Adrenal gland (tissue), 12 donors: ENCODE data around the gene HMGCS2. TPM values are rescaled to one million over a fixed set of nuclear protein-coding genes. Genes with fewer than 3 reads are reported as not detected.

Experiments
- DNase-seq, 7 donors: peaks; one replicate each; pipeline ENCODE4 v3.0.0-alpha.2; 2019 to 2020
- H3K27ac ChIP-seq, 5 donors: fragments of 200-600 bp; sonication (generic) in 4 of 5; 1 replicate in 3 of 5; 2 replicates in 2 of 5; pipeline versions ENCODE4 v1.5.1 to v1.8.0; 2016 to 2020; ENCODE audit warnings: mild to moderate bottlenecking in 1 of 5
- H3K27me3 ChIP-seq: fragments of 200-600 bp; 2 replicates; pipeline ENCODE4 v1.8.0; 2021
- H3K36me3 ChIP-seq, 2 donors: fragments of 200-600 bp; replicated peaks in 1 of 2; 1 replicate in 1 of 2; 2 replicates in 1 of 2; pipeline versions ENCODE4 v1.5.1 to v1.8.0; 2018 to 2022
- H3K4me1 ChIP-seq, 2 donors: fragments of 200-600 bp; replicated peaks in 1 of 2; 1 replicate in 1 of 2; 2 replicates in 1 of 2; pipeline versions ENCODE4 v1.5.1 to v1.8.0; 2018 to 2021
- H3K4me3 ChIP-seq, 4 donors: fragments of 200-600 bp; sonication (generic) in 3 of 4; one replicate each; pipeline ENCODE4 v1.5.1; 2016 to 2018
- H3K9me3 ChIP-seq, 3 donors: fragments of 200-600 bp; sonication (generic) in 1 of 3; replicated peaks in 1 of 3; 1 replicate in 2 of 3; 2 replicates in 1 of 3; pipeline versions ENCODE4 v1.5.1 to v1.8.0; 2016 to 2021
- POLR2A ChIP-seq, 2 donors: fragments of 450-650 bp; IDR thresholded peaks; one replicate each; pipeline ENCODE4 v1.6.1; 2017; ENCODE audit warnings: antibody characterized with exemption in 2 of 2, mild to moderate bottlenecking in 2 of 2, moderate library complexity in 1 of 2
- WGBS, 4 donors: extraction: QIAGEN DNeasy Blood & Tissue Kit in 2 of 4; methylation state at CpG; one replicate each; pipeline versions ENCODE4 v1.1.5 to v1.1.7; 2013 to 2017; 5-methylcytosine and 5-hydroxymethylcytosine counted together
- intact Hi-C, 2 donors: fragments of 100-400 bp; cut with DNase I; formaldehyde crosslinking; loops; one replicate each; pipeline versions ENCODE4 v1.14.1 to v1.15.0; 2022 to 2023
- polyA plus RNA-seq, 3 donors: library from polyadenylated mRNA; stranded (reverse); fragments of 200-250 nt in 2 of 3; fragments of 350-450 nt in 1 of 3; fragmentation: Illumina TruSeq in 1 of 3; extraction: RNeasy Lipid Tissue Mini Kit (QIAGEN cat#74804) in 1 of 3; gene quantifications; one replicate each; pipeline ENCODE4 v1.2.3, GENCODE V29; 2013 to 2014
- total RNA-seq, 9 donors: library from RNA; depleted of rRNA in 4 of 9; stranded (reverse); fragments of >200 nt in 4 of 9; fragments of 120-200 nt in 1 of 9; fragmentation: NEBNext Ultra II Directional in 1 of 9; extraction: Animal tissue kit (Norgen Biotek cat#: 25700) in 1 of 9; gene quantifications; one replicate each; pipeline versions ENCODE4 v1.1.0 to v1.2.4, GENCODE V29; 2013 to 2023
- TF ChIP-seq, protein P1 (sequence below), 6 experiments: fragments of 450-650 bp in 4 of 6; fragments of 200-600 bp in 2 of 6; sonication (generic) in 1 of 6; IDR thresholded peaks; 1 replicate in 5 of 6; 2 replicates in 1 of 6; pipeline versions ENCODE4 v1.5.1 to v1.8.0; 2016 to 2021; ENCODE audit warnings: antibody characterized with exemption in 6 of 6, mild to moderate bottlenecking in 2 of 6, moderate library complexity in 1 of 6
- donor health status: healthy with polysubstance abuse.
- donor health status: Bipolar disorder and iron deficiency.
- donor health status: DM: yes; HTN: yes; CAD: no.
- donor health status: DM: no; HTN: no; CAD: no.
- donor health status: DM: no; HTN: no; CAD: no.
- donor health status: DM: yes; HTN: yes; CAD: no.

The HMGCS2 gene
- total and polyA plus RNA-seq, 12 donors, result 0.30 to 0.68 (median 0.34) TPM; not detected in 5

DNA sequence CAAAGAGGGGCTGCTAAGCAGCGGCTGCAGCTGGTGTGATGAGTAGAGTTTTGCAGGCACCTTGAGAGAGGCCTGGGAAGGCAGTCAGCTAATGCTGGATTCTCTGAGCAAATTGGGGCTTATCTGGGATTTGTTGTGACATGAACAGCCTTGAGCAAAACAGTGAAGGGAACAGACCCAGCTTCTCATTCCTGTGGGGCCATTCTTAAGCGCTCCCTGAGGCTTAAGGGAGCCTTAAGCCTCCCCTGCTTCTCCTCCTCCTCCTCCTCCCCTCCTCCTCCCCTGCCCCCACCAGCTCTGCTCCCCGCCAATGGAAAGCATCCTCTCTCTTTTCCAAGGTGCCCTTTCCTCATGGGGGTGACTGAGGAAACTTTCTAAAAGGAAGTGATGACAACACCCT, 21.3 kb downstream of the HMGCS2 start:
- intact Hi-C loops, result no loop called here
- no peak for TF ChIP-seq POLR2A (IDR thresholded peaks at IDR 0.05)
- TF ChIP-seq, protein P1, sequence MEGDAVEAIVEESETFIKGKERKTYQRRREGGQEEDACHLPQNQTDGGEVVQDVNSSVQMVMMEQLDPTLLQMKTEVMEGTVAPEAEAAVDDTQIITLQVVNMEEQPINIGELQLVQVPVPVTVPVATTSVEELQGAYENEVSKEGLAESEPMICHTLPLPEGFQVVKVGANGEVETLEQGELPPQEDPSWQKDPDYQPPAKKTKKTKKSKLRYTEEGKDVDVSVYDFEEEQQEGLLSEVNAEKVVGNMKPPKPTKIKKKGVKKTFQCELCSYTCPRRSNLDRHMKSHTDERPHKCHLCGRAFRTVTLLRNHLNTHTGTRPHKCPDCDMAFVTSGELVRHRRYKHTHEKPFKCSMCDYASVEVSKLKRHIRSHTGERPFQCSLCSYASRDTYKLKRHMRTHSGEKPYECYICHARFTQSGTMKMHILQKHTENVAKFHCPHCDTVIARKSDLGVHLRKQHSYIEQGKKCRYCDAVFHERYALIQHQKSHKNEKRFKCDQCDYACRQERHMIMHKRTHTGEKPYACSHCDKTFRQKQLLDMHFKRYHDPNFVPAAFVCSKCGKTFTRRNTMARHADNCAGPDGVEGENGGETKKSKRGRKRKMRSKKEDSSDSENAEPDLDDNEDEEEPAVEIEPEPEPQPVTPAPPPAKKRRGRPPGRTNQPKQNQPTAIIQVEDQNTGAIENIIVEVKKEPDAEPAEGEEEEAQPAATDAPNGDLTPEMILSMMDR (IDR thresholded peaks at IDR 0.05), result no peak
- Histone ChIP-seq H3K27me3 (no peaks in the 10 kb centered on the region), H3K4me3 (no peak overlapping the region), H3K36me3 (no peaks in the 10 kb centered on the region), H3K4me1 (peaks cover 0 to 4% of the 10 kb centered on the region in 2 donors), H3K9me3 (no peaks in the 10 kb centered on the region), H3K27ac (no peak overlapping the region)
- WGBS, 4 donors, result 71 to 81% (median 72%) methylated on average over 2 to 3 of the region's 3 CpGs
- DNase-seq, result no peak

DNA sequence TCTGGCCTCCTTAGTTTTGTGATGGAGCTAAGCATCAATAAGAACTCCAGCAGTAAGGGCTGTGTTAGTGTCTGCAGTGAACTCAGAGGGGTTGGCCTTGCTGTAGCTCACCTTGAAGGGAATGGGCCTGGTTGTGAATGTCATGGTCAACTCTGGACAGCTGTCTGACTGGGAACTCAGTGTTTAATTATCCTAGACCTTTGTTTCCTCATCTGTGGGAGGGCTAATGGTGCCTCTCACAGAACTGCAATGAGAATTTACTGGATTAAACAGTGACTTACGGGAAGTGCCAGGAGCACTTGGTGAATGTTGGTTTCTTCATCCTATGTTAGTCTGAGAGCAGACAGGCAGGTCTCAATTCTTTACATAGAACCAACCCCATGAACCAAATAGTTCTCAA, 23.7 kb downstream of the HMGCS2 start:
- 86 to 95% (median 90%) methylated on average over 1 of the region's 1 CpG for WGBS, 4 donors
- intact Hi-C loops, result no loop called here
- H3K36me3 ChIP-seq, result no peaks in the 10 kb centered on the region
- TF ChIP-seq POLR2A (IDR thresholded peaks at IDR 0.05), result no peak
- TF ChIP-seq, protein P1 (IDR thresholded peaks at IDR 0.05), result no peak
- no peak for DNase-seq
- H3K4me3 ChIP-seq, result no peak overlapping the region
- H3K9me3 ChIP-seq, result no peaks in the 10 kb centered on the region
- H3K27ac ChIP-seq, result no peak overlapping the region
- H3K4me1 ChIP-seq, result peaks cover 0 to 4% of the 10 kb centered on the region in 2 donors
- no peaks in the 10 kb centered on the region for H3K27me3 ChIP-seq

DNA sequence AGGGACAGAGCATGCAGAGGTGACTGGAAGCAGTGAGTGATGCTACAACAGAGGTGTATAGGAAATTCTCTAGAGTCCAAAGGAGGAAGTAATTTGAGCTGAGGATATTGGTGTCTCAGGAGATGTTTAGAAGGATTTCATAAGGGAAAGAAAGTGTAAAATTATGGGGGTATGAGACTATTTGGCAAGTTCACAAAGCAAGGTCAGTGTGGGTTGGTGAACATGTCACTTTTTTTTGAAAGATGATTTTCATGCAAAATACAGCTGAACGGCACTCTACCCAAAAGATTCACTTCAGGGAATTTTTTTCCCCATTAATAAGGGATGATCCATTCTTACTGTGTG, 24.1 kb downstream of the HMGCS2 start:
- H3K27ac ChIP-seq, result no peak overlapping the region
- H3K4me1 ChIP-seq, result peaks cover 0 to 4% of the 10 kb centered on the region in 2 donors
- TF ChIP-seq, protein P1 (IDR thresholded peaks at IDR 0.05), result no peak
- no peak for TF ChIP-seq POLR2A (IDR thresholded peaks at IDR 0.05)

DNA sequence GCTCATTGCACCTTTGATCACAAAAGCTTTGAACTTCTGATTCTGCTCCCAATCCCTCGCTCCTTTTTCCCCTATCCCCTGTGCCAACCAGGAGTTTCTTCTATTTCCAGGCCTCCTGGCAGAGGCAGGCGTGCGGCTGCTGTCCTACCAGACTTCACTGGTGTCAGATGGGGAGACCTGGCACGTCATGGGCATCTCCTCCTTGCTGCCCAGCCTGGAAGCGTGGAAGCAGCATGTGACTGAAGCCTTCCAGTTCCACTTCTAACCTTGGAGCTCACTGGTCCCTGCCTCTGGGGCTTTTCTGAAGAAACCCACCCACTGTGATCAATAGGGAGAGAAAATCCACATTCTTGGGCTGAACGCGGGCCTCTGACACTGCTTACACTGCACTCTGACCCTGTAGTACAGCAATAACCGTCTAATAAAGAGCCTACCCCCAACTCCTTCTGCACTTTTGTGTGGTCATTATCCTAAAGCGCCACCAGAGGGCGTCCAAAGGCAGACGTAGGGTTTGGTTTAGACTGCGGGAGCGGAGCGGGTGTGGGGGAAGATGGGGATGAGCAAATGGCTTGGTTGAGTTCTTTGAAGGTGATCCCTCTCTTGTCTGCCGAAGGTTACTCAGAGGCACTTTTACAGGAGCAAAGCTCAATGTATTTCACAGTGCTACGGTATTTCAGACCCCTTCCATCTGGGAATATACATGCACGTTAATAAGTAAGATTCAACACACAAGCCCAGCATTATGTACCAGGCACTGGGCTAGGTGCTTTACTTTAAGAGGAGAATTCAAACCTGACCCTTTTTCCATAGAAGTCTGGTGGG, 24.7 kb downstream of the HMGCS2 start:
- WGBS, 4 donors, result 27 to 30% (median 28%) methylated on average over 16 to 17 of the region's 17 CpGs
- Histone ChIP-seq H3K36me3 (no peaks in the 10 kb centered on the region), H3K4me1 (peaks cover 0 to 4% of the 10 kb centered on the region in 2 donors), H3K4me3 (no peak overlapping the region), H3K9me3 (no peaks in the 10 kb centered on the region), H3K27me3 (no peaks in the 10 kb centered on the region), H3K27ac (no peak overlapping the region)
- intact Hi-C loops, result no loop called here
- TF ChIP-seq POLR2A (IDR thresholded peaks at IDR 0.05), result no peak
- TF ChIP-seq, protein P1 (IDR thresholded peaks at IDR 0.05), result peak; percentile 59 to 80 (median 70)
- peak; percentile 38 to 75 (median 66) for DNase-seq

More for the DNA sequence above, 24.1 kb downstream of the HMGCS2 start:
- Histone ChIP-seq H3K36me3 (no peaks in the 10 kb centered on the region), H3K9me3 (no peaks in the 10 kb centered on the region), H3K27me3 (no peaks in the 10 kb centered on the region), H3K4me3 (no peak overlapping the region)
- intact Hi-C loops, result no loop called here
- DNase-seq, result no peak
- 72 to 85% (median 80%) methylated on average over 1 of the region's 1 CpG for WGBS, 4 donors
